ENCODE results near the gene LHX2.

The LHX2 gene

GRCh38 chr9:124014211-124014955 is 2.8 kb downstream of the LHX2 start:
- no peak for DNase-seq

- DNase-seq = no peak
These were observed 3.5 kb downstream of the LHX2 start for GRCh38 chr9:124014956-124015660.

- no peak for DNase-seq
These were observed 4.1 kb downstream of the LHX2 start for GRCh38 chr9:124015661-124016131.

DNA sequence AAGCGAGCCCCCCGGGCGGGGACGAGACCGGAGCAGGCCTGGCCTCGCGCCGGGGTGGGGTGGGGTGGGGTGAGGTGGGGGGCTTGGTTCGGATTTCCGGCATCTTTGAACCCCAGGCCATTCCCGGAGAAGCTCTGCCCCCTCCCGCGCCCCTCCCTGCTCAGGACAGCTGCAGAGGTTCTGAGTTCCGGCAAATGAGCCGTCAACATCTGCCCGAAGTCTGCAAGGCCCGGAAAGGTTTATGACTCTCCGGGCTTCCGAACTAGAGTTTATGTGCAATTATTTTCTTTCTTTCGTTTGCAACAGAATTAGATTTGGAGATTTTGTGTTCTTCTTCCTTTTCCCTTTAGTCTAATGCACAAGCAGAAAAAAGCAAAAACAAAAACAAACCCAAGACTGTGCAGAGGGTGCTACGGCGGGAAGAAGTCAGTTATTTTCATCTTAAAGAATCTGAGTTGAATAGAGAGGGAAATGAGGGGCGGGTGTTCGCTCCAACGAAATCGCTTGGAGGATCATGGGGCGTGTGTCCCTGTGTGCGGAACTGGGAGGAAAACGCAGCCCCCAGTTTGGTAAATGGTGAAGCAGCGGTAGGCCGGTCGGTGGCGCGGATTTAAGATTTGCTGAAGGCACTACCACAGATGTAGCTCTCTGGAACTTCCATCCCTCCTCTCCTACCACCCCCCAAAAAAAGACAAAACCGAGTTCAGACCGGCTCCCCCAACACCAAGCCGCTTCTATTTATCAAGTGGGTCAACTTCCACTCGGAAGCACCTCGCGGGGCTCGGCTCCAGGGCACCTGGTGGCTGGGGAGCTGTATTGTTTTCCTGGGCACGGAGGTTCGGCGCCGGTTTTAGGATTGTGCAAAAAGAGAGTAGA is 4.8 kb downstream of the LHX2 start:
- DNase-seq = no peak

- DNase-seq = no peak
These were observed 5.7 kb downstream of the LHX2 start for GRCh38 chr9:124017051-124017928.

- DNase-seq = no peak
These were observed 6.6 kb downstream of the LHX2 start for GRCh38 chr9:124017929-124018729.

GRCh38 chr9:124018730-124019697 is 7.4 kb downstream of the LHX2 start:
- no peak for DNase-seq

DNA sequence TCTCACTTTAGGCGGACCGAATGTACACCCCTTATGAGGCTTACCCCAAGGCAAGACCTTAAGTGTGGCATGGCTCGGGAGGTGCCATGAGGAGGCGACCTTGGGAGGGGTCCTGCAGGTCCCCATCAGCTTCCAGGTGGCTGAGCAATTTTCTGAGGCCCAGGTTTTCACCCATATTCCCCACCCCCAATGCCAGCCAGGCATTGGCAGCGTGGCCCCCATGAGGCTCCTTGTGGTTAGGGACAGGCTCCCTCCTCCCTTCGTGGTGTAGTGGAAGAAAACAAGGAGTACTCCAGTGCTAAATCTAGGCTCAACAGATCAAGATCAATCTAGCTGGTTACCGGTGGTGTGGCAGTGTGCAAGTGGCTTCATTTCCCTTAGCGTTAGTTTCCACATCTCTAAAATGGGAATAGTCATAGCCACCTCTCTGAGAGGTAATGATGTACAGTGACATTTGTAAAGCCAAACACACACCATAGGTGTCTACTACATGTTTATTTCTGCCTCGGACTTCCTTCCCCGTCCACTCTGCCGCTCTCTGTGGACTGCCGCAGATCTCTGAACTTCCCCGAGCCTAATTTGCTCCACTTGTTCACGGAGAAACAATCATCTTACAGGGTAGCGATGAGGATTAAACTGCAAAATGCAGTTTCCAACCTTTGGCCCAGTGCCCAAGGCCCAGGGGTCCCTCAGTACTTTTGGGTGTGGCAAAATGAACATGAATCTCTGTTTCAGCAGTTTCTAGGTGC is 8.4 kb downstream of the LHX2 start:
- no peak for DNase-seq

DNA sequence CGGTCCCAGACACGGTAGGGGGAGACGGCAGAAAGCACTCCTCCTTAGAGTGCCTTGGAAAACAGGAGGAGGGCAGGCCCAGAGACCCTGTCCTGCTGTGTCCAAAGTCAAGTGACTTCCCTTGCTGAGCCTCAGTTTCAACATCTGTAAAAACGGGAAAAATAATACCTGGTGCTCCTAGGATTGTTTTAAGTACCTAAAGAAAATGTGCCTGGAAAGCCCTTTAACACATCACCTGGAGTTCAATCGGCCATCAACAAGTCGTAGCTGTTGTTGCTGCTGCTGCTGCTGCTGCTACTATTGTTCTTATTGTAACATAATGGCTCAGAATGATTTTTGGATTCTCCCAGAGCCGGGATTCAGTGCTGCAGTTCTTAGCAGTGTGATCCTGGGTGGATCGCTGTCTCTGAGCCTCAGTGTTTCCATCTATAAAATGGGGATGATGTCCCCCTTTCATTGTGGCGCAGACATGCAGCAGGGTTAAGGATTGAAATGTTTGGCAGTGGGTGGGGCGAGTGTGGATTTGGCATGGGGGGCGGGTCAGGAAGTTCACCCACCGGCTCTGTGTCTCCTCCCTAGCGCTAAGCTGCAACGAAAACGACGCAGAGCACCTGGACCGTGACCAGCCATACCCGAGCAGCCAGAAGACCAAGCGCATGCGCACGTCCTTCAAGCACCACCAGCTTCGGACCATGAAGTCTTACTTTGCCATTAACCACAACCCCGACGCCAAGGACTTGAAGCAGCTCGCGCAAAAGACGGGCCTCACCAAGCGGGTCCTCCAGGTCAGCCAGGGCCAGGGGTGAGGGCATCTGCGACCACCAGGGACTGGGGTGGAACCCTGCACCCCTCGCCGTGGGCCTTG is 9.2 kb downstream of the LHX2 start:
- no peak for DNase-seq

DNA sequence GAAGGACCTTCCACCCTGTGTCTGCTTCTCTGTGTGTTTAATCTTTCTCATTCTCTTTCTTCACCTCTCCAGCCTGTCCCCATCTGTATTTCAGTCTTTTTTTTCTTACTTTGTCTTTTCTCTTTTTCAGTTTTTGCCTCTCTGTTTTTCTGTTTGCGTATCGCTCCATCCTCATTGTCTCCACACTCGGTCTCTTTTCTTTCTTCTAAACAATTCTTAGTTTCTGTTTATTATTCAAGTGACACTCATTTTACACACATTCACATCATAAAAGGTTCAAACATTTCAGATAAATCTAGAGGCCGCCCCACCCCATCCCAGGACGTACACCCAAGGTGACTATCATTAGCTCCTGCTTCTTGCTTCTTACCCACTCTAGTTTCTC is 9.8 kb downstream of the LHX2 start:
- DNase-seq = no peak

- no peak for DNase-seq
These were observed 10.9 kb downstream of the LHX2 start for GRCh38 chr9:124022201-124023121.

- no peak for DNase-seq
These were observed 12.5 kb downstream of the LHX2 start for GRCh38 chr9:124024107-124024506.

DNA sequence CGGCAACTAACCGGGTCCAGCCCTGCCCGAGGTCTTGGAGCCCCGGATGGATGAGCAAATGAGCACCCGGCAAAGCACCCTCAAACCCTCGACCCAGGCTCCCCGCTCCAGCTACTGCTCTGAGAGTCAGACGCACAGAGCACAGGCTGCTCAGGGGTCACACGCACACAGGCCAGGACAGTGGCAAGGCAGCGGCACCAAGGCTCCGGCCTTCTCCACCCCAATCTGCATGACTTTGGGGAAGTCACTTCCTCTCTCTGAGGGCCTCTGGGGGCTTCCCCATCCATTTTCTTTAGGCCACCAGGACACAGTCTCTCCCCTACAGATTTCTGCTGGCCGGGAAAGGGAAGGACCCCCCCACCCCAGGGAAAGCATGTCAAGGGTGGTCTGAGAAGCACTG is 18.0 kb downstream of the LHX2 start:
- DNase-seq = no peak

DNA sequence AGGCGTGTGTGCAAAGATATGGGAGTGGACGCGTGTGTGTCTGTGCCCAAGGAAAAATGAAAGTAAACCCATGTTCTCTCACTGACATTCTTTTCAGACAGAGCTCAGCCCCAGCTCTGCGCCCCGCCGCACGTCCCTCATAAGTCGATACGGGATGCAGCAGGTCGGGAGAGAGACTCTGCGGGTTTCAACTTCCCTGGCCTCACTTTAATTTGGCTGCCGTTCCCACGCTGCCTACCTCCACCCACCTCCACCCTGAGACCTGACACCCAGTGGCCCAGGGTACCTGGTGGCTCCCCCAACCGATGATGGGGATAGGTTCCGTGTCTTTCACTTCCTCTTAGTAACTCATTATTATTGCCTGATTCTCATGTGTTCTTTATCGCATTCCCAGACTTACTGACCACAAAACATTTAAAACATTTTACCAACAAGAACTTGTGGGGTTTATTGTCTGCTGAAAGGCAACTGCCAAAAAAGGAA is 19.4 kb downstream of the LHX2 start:
- DNase-seq = no peak

DNA sequence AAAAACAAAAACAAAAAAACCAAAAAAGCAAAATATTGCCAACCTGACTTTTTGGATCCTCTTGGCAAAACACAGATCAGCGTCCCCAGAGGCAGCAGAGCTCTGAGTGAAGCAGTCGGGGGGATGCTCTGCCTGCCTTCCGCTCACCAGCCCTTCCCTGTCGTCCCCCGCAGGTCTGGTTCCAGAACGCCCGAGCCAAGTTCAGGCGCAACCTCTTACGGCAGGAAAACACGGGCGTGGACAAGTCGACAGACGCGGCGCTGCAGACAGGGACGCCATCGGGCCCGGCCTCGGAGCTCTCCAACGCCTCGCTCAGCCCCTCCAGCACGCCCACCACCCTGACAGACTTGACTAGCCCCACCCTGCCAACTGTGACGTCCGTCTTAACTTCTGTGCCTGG is 20.7 kb downstream of the LHX2 start:
- no peak for DNase-seq

- DNase-seq = no peak
These were observed 21.8 kb downstream of the LHX2 start for GRCh38 chr9:124033348-124033747.

DNA sequence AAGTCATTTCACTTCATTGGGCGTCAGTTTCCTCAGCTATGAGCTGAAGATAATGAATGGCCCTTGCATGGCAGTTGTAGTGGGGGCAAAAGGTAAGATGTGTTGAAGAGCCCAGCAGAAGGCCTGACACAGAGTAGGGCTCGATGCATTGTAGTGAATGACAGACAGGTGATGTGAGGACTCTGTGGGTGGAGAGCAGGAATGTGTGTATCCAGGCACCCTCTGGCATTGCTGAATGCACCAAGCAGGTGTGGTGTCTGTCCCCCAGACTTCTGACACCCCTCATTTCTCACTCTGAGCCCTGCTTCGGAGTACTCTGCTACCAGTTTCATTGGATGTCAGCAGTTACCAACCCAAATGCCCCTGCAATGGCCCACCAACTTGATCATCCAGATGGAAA is 22.4 kb downstream of the LHX2 start:
- DNase-seq = no peak
